ENCODE data around the gene TPRX1. TPM values are rescaled to one million over a fixed set of nuclear protein-coding genes. Genes with fewer than 3 reads are reported as not detected.
"Not testable (repeated sequence)": the region's sequence is repeated elsewhere in the genome, so short reads cannot be mapped to it uniquely, and the experiment has no call there.

The TPRX1 gene
- total and polyA plus RNA-seq, 7 donors, result not detected

DNA sequence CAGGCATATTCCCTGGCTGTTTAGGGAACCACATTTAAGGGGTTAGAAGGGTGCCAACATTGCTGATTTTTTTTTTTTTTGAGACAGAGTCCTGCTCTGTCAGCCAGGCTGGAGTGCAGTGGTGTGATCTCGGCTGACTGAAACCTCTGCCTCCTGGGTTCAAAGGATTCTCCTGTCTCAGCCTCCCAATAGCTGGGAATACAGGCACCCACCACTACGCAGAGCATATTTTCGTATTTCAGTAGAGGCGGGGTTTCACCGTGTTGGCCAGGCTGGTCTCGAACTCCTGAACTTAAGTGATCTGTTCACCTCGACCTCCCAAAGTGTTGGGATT lies 9.6 kb upstream of the TPRX1 start:
- Histone ChIP-seq H3K4me3 (no peak overlapping the region), H3K27me3 (ENCODE audit: insufficient read depth in 3 of 3, low read length in 2 of 3) (no peaks in the 10 kb centered on the region), H3K36me3 (ENCODE audit: insufficient read depth in 1 of 2, low read depth in 1 of 2) (no peaks in the 10 kb centered on the region), H3K4me1 (no peaks in the 10 kb centered on the region), H3K9me3 (no peaks in the 10 kb centered on the region), H3K27ac (no peak overlapping the region)
- TF ChIP-seq, protein P1, sequence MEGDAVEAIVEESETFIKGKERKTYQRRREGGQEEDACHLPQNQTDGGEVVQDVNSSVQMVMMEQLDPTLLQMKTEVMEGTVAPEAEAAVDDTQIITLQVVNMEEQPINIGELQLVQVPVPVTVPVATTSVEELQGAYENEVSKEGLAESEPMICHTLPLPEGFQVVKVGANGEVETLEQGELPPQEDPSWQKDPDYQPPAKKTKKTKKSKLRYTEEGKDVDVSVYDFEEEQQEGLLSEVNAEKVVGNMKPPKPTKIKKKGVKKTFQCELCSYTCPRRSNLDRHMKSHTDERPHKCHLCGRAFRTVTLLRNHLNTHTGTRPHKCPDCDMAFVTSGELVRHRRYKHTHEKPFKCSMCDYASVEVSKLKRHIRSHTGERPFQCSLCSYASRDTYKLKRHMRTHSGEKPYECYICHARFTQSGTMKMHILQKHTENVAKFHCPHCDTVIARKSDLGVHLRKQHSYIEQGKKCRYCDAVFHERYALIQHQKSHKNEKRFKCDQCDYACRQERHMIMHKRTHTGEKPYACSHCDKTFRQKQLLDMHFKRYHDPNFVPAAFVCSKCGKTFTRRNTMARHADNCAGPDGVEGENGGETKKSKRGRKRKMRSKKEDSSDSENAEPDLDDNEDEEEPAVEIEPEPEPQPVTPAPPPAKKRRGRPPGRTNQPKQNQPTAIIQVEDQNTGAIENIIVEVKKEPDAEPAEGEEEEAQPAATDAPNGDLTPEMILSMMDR (IDR thresholded peaks at IDR 0.05), result no peak
- 43 to 59% (median 51%) methylated on average over 7 of the region's 7 CpGs for WGBS, 3 donors
- ATAC-seq (no peak), DNase-seq (no peak)
- intact Hi-C loops (cut with DNase I), result no loop called here

DNA sequence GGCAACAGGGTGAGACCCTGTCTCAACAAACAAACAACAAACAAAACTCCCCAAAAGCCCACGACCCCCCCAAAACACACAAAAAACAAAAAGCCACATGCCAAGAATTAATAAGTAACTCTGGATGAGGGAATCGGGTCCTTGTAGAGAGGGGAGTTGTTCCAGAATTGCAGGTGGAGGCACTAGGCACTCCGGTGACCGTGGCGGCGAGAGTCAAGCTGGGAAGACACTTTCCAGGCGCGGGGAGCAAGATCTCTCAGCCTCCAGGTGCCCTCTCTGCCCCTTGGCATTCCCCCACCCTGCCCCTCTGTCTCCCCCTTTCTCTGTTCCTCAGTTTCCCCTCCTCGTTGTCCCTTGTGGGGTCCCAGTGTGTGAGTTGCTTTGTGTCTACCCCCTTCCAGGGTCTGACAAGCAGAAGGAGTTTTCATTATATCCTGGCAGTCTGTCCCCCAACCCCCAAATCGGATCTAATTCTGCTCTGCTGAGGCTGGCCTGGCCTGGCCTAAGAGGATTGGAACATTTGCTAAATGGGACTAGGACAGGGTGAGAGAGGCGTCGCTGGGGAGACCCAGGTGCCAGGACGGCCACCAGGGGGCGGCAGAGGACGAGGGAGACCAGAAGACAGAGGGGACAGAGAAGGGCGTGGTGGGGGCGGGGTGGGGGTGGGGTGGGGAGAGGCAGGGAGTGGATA lies 9.1 kb upstream of the TPRX1 start:
- Histone ChIP-seq H3K9me3 (no peaks in the 10 kb centered on the region), H3K4me3 (no peak overlapping the region), H3K4me1 (no peaks in the 10 kb centered on the region), H3K27ac (no peak overlapping the region), H3K36me3 (ENCODE audit: insufficient read depth in 1 of 2, low read depth in 1 of 2) (no peaks in the 10 kb centered on the region), H3K27me3 (ENCODE audit: insufficient read depth in 3 of 3, low read length in 2 of 3) (no peaks in the 10 kb centered on the region)
- intact Hi-C loops (cut with DNase I), result no loop called here
- DNase-seq (peak; percentile 73 to 81), ATAC-seq (peak in 3 of 4 donors; percentile 34 to 68 (median 38))
- 36 to 41% (median 37%) methylated on average over 17 of the region's 17 CpGs for WGBS, 3 donors
- TF ChIP-seq, protein P1 (IDR thresholded peaks at IDR 0.05), result peak; percentile 39

DNA sequence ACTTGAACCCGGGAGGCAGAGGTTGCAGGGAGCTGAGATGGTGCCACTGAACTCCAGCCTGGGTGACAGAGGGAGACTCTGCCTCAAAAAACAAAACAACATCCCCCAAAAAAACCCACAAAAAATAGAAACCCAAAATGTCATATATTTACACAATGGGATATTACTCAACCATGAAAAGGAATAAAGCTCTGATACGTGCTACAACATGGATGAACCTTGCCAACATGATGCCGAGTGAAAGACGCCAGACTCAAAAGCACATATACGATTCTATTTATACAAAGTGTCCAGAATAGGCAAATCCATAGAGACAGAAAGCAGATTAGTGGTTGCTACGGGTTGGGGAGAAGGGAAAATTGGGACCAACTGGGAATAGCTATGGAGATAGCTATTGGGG lies 2.1 kb upstream of the TPRX1 start:
- 80 to 83% (median 82%) methylated on average over 6 of the region's 6 CpGs for WGBS, 3 donors
- TF ChIP-seq, protein P1 (IDR thresholded peaks at IDR 0.05), result no peak
- no peak overlapping the region for H3K27ac ChIP-seq
- DNase-seq, result no peak
- no peaks in the 10 kb centered on the region for H3K27me3 ChIP-seq (ENCODE audit: insufficient read depth in 3 of 3, low read length in 2 of 3)
- no peaks in the 10 kb centered on the region for H3K4me1 ChIP-seq
- intact Hi-C loops (cut with DNase I), result no loop called here
- no peaks in the 10 kb centered on the region for H3K36me3 ChIP-seq (ENCODE audit: insufficient read depth in 1 of 2, low read depth in 1 of 2)
- no peak overlapping the region for H3K4me3 ChIP-seq
- no peak for ATAC-seq
- H3K9me3 ChIP-seq, result no peaks in the 10 kb centered on the region

DNA sequence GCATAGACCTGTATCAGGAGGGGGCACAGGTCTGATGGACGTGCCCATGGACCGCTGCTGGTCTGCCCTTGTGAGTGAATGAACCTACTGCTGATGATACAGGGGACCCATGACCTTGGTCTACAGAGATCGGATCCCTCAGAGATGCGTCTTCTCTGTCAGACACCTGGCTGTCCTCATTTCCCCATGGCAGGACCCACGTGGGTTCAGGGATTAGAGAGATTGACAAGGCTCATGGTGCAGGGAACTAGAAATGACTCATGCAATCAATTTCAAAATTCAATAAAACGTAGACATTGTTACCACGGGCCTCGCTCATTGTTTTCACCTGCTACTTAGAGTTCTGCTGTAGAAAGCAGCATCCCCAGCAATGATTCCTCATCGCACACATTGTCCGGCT lies 962 bp upstream of the TPRX1 start:
- WGBS, 3 donors, result 76 to 85% (median 78%) methylated on average over 10 of the region's 10 CpGs
- DNase-seq, result no peak
- intact Hi-C loops (cut with DNase I), result no loop called here
- Histone ChIP-seq H3K4me3 (no peak overlapping the region), H3K9me3 (no peaks in the 10 kb centered on the region), H3K27me3 (ENCODE audit: insufficient read depth in 3 of 3, low read length in 2 of 3) (peaks cover 0 to 1% (median 0%) of the 10 kb centered on the region in 3 donors), H3K4me1 (no peaks in the 10 kb centered on the region), H3K36me3 (ENCODE audit: insufficient read depth in 1 of 2, low read depth in 1 of 2) (no peaks in the 10 kb centered on the region), H3K27ac (no peak overlapping the region)
- no peak for ATAC-seq
- TF ChIP-seq, protein P1 (IDR thresholded peaks at IDR 0.05), result no peak

DNA sequence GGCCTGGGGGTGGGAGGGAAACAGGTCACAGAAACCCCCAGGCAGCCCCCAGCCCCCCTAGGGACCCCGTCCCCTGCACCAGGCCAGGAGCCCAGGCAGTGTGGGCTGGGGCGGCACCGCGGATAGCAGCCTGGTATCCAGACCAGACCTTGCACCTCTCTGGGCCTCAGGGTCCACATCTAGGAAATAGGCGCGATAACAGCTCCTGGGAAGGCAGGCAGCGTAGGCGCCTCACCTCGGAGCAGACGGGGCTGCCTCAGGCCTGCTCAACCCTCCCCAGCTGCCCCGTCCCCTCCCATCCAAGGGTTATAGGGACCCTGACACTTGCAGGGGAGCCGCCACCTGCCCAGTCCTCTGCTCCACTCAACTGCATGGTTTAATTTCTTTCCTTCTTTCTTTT lies 680 bp downstream of the TPRX1 start:
- H3K36me3 ChIP-seq (ENCODE audit: insufficient read depth in 1 of 2, low read depth in 1 of 2); H3K4me1 ChIP-seq; H3K27me3 ChIP-seq (ENCODE audit: insufficient read depth in 3 of 3, low read length in 2 of 3); H3K4me3 ChIP-seq; H3K9me3 ChIP-seq; H3K27ac ChIP-seq; DNase-seq; intact Hi-C loops (cut with DNase I); ATAC-seq: not testable (repeated sequence)
- WGBS, 3 donors, result 70 to 95% (median 90%) methylated on average over 2 to 11 of the region's 12 CpGs

DNA sequence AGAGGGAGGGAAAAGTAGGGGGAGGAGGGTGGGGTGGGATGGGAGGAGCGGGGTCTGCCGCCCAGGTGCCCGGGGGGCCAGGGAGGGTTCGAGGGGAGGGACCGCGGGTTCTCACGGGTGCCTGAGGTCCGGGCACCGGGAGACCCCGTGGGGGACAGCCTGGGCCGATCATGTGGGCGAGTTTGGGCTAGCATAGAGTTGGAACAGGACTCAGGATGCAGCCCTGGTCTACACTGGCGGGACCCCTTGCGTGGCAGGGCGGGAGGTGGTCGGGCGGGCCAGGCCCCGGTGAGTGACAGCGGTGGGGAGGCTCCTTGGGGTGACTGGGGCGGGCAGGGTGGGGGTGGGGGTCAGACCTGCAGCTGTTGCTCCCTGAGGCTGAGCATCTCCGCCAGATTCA lies 1.2 kb downstream of the TPRX1 start:
- intact Hi-C loops (cut with DNase I); H3K36me3 ChIP-seq (ENCODE audit: insufficient read depth in 1 of 2, low read depth in 1 of 2); ATAC-seq; H3K27me3 ChIP-seq (ENCODE audit: insufficient read depth in 3 of 3, low read length in 2 of 3); DNase-seq; H3K4me1 ChIP-seq; H3K4me3 ChIP-seq; H3K9me3 ChIP-seq; H3K27ac ChIP-seq: not testable (repeated sequence)
- whole genome bisulfite sequencing, 3 donors, result 72 to 75% (median 74%) methylated on average over 8 to 21 of the region's 21 CpGs

Data from psoas muscle (tissue), 8 donors.